Spleen (tissue), 11 donors: ENCODE results near the gene KIAA1614. TPM values are rescaled to one million over a fixed set of nuclear protein-coding genes. Genes with fewer than 3 reads are reported as not detected.

Experiments used
- DNase-seq: peaks from one replicate; pipeline ENCODE4 v3.0.0-alpha.2; 2020
- H3K27ac ChIP-seq, 8 donors: fragments of 200-600 bp; sonication (generic) in 7 of 8; 1 replicate in 4 of 8; 2 replicates in 4 of 8; pipeline versions ENCODE4 v1.5.0 to v1.8.0; 2016 to 2021; ENCODE audit warnings: inconsistent platforms in 4 of 8, mild to moderate bottlenecking in 4 of 8, moderate library complexity in 1 of 8
- H3K27me3 ChIP-seq, 7 donors: fragments of 200-600 bp; sonication (generic) in 6 of 7; replicated peaks in 1 of 7; 1 replicate in 4 of 7; 2 replicates in 3 of 7; pipeline versions ENCODE4 v1.5.0 to v1.8.0; 2016 to 2021; ENCODE audit warnings: inconsistent platforms in 3 of 7, mild to moderate bottlenecking in 1 of 7
- H3K36me3 ChIP-seq, 6 donors: fragments of 200-600 bp; sonication (generic) in 5 of 6; 1 replicate in 4 of 6; 2 replicates in 2 of 6; pipeline versions ENCODE4 v1.5.0 to v1.8.0; 2016 to 2021; ENCODE audit warnings: inconsistent platforms in 2 of 6
- H3K4me1 ChIP-seq, 6 donors: fragments of 200-600 bp; sonication (generic) in 5 of 6; 1 replicate in 3 of 6; 2 replicates in 3 of 6; pipeline versions ENCODE4 v1.5.0 to v1.8.0; 2016 to 2021; ENCODE audit warnings: inconsistent platforms in 3 of 6
- H3K4me3 ChIP-seq, 8 donors: fragments of 200-600 bp; sonication (generic) in 7 of 8; 1 replicate in 4 of 8; 2 replicates in 4 of 8; pipeline versions ENCODE4 v1.5.0 to v1.8.0; 2016 to 2021; ENCODE audit warnings: inconsistent platforms in 4 of 8, mild to moderate bottlenecking in 4 of 8, moderate library complexity in 2 of 8
- H3K9me3 ChIP-seq, 8 donors: fragments of 200-600 bp; sonication (generic) in 7 of 8; 1 replicate in 4 of 8; 2 replicates in 4 of 8; pipeline versions ENCODE4 v1.5.0 to v1.8.0; 2016 to 2021; ENCODE audit warnings: inconsistent platforms in 4 of 8
- POLR2A ChIP-seq, 3 donors: fragments of 450-650 bp; IDR thresholded peaks; one replicate each; pipeline ENCODE4 v1.5.1; 2017; ENCODE audit warnings: antibody characterized with exemption in 3 of 3, mild to moderate bottlenecking in 1 of 3
- POLR2AphosphoS5 ChIP-seq, 3 donors: sonication (generic); formaldehyde crosslinking; IDR thresholded peaks; one replicate each; pipeline ENCODE4 v1.5.1; 2017; ENCODE audit warnings: antibody characterized with exemption in 3 of 3
- WGBS, 5 donors: extraction: QIAGEN DNeasy Blood & Tissue Kit in 3 of 5; methylation state at CpG; one replicate each; pipeline versions ENCODE4 v1.1.5 to v1.1.7; 2013 to 2018; 5-methylcytosine and 5-hydroxymethylcytosine counted together
- intact Hi-C: fragments of 100-400 bp; cut with DNase I; formaldehyde crosslinking; loops from one replicate; pipeline ENCODE4 v1.15.0; 2023; ENCODE audit warnings: low total_unique reads
- polyA plus RNA-seq, 3 donors: library from polyadenylated mRNA; stranded (reverse); fragments of 200-250 nt; gene quantifications; one replicate each; pipeline ENCODE4 v1.2.1, GENCODE V29; 2013
- total RNA-seq, 7 donors: library from RNA; depleted of rRNA in 3 of 7; stranded (reverse); fragments of >200 nt in 3 of 7; fragmentation: NEBNext Ultra II Directional in 4 of 7; extraction: Animal tissue kit (Norgen Biotek cat#: 25700) in 4 of 7; gene quantifications; one replicate each; pipeline versions ENCODE4 v1.1.0 to v1.2.1, GENCODE V29; 2016 to 2021
- TF ChIP-seq, protein P1 (sequence below), 11 experiments: fragments of 200-600 bp in 7 of 11; fragments of 450-650 bp in 4 of 11; sonication (generic) in 4 of 11; IDR thresholded peaks in 8 of 11; conservative IDR thresholded peaks in 3 of 11; 1 replicate in 7 of 11; 2 replicates in 4 of 11; pipeline versions ENCODE4 v1.4.0 to v1.8.0; 2016 to 2021; ENCODE audit warnings: antibody characterized with exemption in 11 of 11, inconsistent platforms in 4 of 11, mild to moderate bottlenecking in 1 of 11
- donor health status: healthy with polysubstance abuse.
- donor health status: DM: no; HTN: no; CAD: no; lungs with moderate emphysema.
- donor health status: DM: no; HTN: no; CAD: no.
- donor health status: Bipolar disorder and iron deficiency.
- donor health status: healthy.
- donor health status: DM: no; HTN: no; CAD: no.
- donor health status: DM: yes; HTN: yes; CAD: no.

The KIAA1614 gene
- total and polyA plus RNA-seq, 10 donors: 0.50 to 7.4 (median 3.0) TPM

- Histone ChIP-seq H3K27me3 (no peaks in the 10 kb centered on the region), H3K9me3 (no peaks in the 10 kb centered on the region), H3K4me3 (peak overlapping the region; percentile 54 to 90 (median 60)), H3K4me1 (peaks cover 0 to 29% (median 16%) of the 10 kb centered on the region in 6 donors), H3K36me3 (peaks cover 0 to 43% (median 0%) of the 10 kb centered on the region in 6 donors), H3K27ac (peak overlapping the region in 2 of 8 donors; percentile 34 to 72)
- WGBS, 5 donors: 22 to 57% (median 28%) methylated on average over 12 to 41 of the region's 41 CpGs
- intact Hi-C loops: no loop called here
- DNase-seq: peak; percentile 75
- TF ChIP-seq, protein P1, sequence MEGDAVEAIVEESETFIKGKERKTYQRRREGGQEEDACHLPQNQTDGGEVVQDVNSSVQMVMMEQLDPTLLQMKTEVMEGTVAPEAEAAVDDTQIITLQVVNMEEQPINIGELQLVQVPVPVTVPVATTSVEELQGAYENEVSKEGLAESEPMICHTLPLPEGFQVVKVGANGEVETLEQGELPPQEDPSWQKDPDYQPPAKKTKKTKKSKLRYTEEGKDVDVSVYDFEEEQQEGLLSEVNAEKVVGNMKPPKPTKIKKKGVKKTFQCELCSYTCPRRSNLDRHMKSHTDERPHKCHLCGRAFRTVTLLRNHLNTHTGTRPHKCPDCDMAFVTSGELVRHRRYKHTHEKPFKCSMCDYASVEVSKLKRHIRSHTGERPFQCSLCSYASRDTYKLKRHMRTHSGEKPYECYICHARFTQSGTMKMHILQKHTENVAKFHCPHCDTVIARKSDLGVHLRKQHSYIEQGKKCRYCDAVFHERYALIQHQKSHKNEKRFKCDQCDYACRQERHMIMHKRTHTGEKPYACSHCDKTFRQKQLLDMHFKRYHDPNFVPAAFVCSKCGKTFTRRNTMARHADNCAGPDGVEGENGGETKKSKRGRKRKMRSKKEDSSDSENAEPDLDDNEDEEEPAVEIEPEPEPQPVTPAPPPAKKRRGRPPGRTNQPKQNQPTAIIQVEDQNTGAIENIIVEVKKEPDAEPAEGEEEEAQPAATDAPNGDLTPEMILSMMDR (IDR thresholded peaks at IDR 0.05 in 8 of 11, conservative IDR thresholded peaks at IDR 0.05 in 3 of 11): no peak
- TF ChIP-seq POLR2AphosphoS5 (IDR thresholded peaks at IDR 0.05) (no peak), POLR2A (IDR thresholded peaks at IDR 0.05) (no peak)
These were observed 40.8 kb downstream of the KIAA1614 start for GRCh38 chr1:180953291-180954004.

GRCh38 chr1:180954005-180954800, 41.5 kb downstream of the KIAA1614 start:
- WGBS, 5 donors: 13 to 54% (median 29%) methylated on average over 16 to 74 of the region's 74 CpGs
- H3K4me1 ChIP-seq: peaks cover 0 to 29% (median 16%) of the 10 kb centered on the region in 6 donors
- H3K36me3 ChIP-seq: peaks cover 0 to 43% (median 1%) of the 10 kb centered on the region in 6 donors
- H3K4me3 ChIP-seq: peak overlapping the region; percentile 54 to 90 (median 60)
- DNase-seq: peak; percentile 87
- TF ChIP-seq POLR2A (IDR thresholded peaks at IDR 0.05) (no peak), POLR2AphosphoS5 (IDR thresholded peaks at IDR 0.05) (peak; percentile 23 to 77 (median 65))
- TF ChIP-seq, protein P1 (IDR thresholded peaks at IDR 0.05 in 8 of 11, conservative IDR thresholded peaks at IDR 0.05 in 3 of 11): peak in 2 of 11 experiments; percentile 15 to 20
- H3K9me3 ChIP-seq: no peaks in the 10 kb centered on the region
- intact Hi-C loops: no loop called here
- H3K27ac ChIP-seq: peak overlapping the region in 4 of 8 donors; percentile 8 to 72 (median 45)
- no peaks in the 10 kb centered on the region for H3K27me3 ChIP-seq

DNA sequence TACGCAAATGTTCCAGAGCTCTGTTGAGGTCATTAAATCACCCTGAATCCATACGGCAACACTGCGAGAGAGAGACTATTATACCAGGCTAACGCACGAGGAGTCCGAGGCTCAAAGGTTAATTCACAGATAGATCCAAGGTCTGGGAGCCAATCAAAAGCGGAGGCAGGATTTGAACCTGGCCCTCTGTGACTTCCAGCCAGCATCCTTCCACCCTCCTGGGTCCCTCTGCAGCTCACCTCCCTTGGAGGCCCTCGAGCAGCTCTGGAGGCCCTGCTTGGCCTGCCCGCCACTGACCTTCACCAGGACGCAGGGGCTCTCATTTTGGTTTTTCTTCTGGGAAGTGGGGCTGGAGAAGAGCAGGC, 42.1 kb downstream of the KIAA1614 start:
- intact Hi-C loops: no loop called here
- 84 to 97% (median 92%) methylated on average over 10 of the region's 10 CpGs for WGBS, 5 donors
- Histone ChIP-seq H3K9me3 (no peaks in the 10 kb centered on the region), H3K4me3 (peak overlapping the region in 1 of 8 donors; percentile 90), H3K27ac (peak overlapping the region in 1 of 8 donors; percentile 72), H3K36me3 (peaks cover 0 to 43% (median 3%) of the 10 kb centered on the region in 6 donors), H3K27me3 (no peaks in the 10 kb centered on the region), H3K4me1 (peaks cover 0 to 29% (median 16%) of the 10 kb centered on the region in 6 donors)
- TF ChIP-seq POLR2AphosphoS5 (IDR thresholded peaks at IDR 0.05): no peak
- TF ChIP-seq, protein P1 (IDR thresholded peaks at IDR 0.05 in 8 of 11, conservative IDR thresholded peaks at IDR 0.05 in 3 of 11): no peak
- no peak for TF ChIP-seq POLR2A (IDR thresholded peaks at IDR 0.05)
- peak; percentile 37 for DNase-seq
